Suppressor macrophage (primary cell): Measurements from ENCODE around the gene RAB14.
"Not testable (repeated sequence)": the region's sequence is repeated elsewhere in the genome, so short reads cannot be mapped to it uniquely, and the experiment has no call there.

Experiments
- DNase-seq, 4 experiments: peaks; one replicate each; pipeline ENCODE4 v3.0.0-alpha.2; 2020 to 2022

Gene RAB14

GRCh38 chr9:121153642-121154041 is 48.0 kb downstream of the RAB14 start:
- no peak for DNase-seq

GRCh38 chr9:121150188-121150587 is 51.5 kb downstream of the RAB14 start:
- DNase-seq, result no peak

- no peak for DNase-seq
Observed at GRCh38 chr9:121144482-121144881, 57.2 kb downstream of the RAB14 start.

- DNase-seq, result no peak
Observed at GRCh38 chr9:121143771-121144170, 57.9 kb downstream of the RAB14 start.

GRCh38 chr9:121141706-121142105 is 60.0 kb downstream of the RAB14 start:
- no peak for DNase-seq

- no peak for DNase-seq
Observed at GRCh38 chr9:121141306-121141705, 60.4 kb downstream of the RAB14 start.

GRCh38 chr9:121140162-121140561 is 61.5 kb downstream of the RAB14 start:
- DNase-seq, result no peak

- DNase-seq, result no peak
Observed at GRCh38 chr9:121138973-121139372, 62.7 kb downstream of the RAB14 start.

GRCh38 chr9:121138561-121138960 is 63.1 kb downstream of the RAB14 start:
- DNase-seq, result no peak

GRCh38 chr9:121135642-121136041 is 66.0 kb downstream of the RAB14 start:
- no peak for DNase-seq

- no peak for DNase-seq
Observed at GRCh38 chr9:121133104-121133816, 68.4 kb downstream of the RAB14 start.

- DNase-seq, result not testable (repeated sequence)
Observed at GRCh38 chr9:121129384-121129783, 72.3 kb downstream of the RAB14 start.
